ENCODE measurements around the gene ZNF708.
"Not testable (repeated sequence)": the region's sequence is repeated elsewhere in the genome, so short reads cannot be mapped to it uniquely, and the experiment has no call there.

Gene ZNF708

GRCh38 chr19:21259421-21260124 is 69.6 kb downstream of the ZNF708 start:
- not testable (repeated sequence) for DNase-seq

GRCh38 chr19:21256722-21257121 is 72.5 kb downstream of the ZNF708 start:
- DNase-seq: no peak

Measured in activated effector memory CD4-positive, alpha-beta T cell treated with Interleukin-2 at 50 U/mL for 16 hours (primary cell).